ENCODE data around the gene DNAH2. TPM values are rescaled to one million over a fixed set of nuclear protein-coding genes. Genes with fewer than 3 reads are reported as not detected.

DNAH2 gene
- total RNA-seq, 1 donor from 2014 or later = 0.09 TPM

GRCh38 chr17:7739746-7740145 lies 22.2 kb downstream of the DNAH2 start:
- no peak overlapping the region for H3K9ac ChIP-seq
- H4K20me1 ChIP-seq (ENCODE audit: low read depth) = no peaks in the 10 kb centered on the region
- H3K4me1 Mint-ChIP-seq = no peaks in the 10 kb centered on the region
- H3K4me3 Mint-ChIP-seq = no peak overlapping the region
- no peak overlapping the region for H3K4me3 ChIP-seq
- H3K36me3 Mint-ChIP-seq = no peaks in the 10 kb centered on the region
- H3K4me2 ChIP-seq = no peak overlapping the region
- no peaks in the 10 kb centered on the region for H3K79me2 ChIP-seq (ENCODE audit: low read depth)
- H3K27ac ChIP-seq = no peak overlapping the region
- peaks cover 20% of the 10 kb centered on the region for H3K27me3 ChIP-seq
- no peak for DNase-seq (ENCODE audit: low spot score)
- H3K27ac Mint-ChIP-seq = no peak overlapping the region
- peaks cover 9% of the 10 kb centered on the region for H3K27me3 Mint-ChIP-seq (ENCODE audit: insufficient read depth, low read depth)
- no peaks in the 10 kb centered on the region for H3K4me1 ChIP-seq
- TF ChIP-seq EZH2phosphoT487 (IDR thresholded peaks at IDR 0.05) (no peak), EZH2 (IDR thresholded peaks at IDR 0.05) (no peak), CTCF (IDR thresholded peaks at IDR 0.05) (no peak)
- no peaks in the 10 kb centered on the region for H3F3A ChIP-seq (ENCODE audit: low read depth)
- H3K36me3 ChIP-seq = no peaks in the 10 kb centered on the region
- H2AFZ ChIP-seq (replicated peaks) = no peak overlapping the region
- H3K9me3 Mint-ChIP-seq = no peaks in the 10 kb centered on the region
- H3K9me3 ChIP-seq (ENCODE audit: low read depth) = no peaks in the 10 kb centered on the region

GRCh38 chr17:7740481-7741001 lies 23.0 kb downstream of the DNAH2 start:
- Histone ChIP-seq H3K79me2 (ENCODE audit: low read depth) (no peaks in the 10 kb centered on the region), H3K9ac (no peak overlapping the region), H2AFZ (replicated peaks) (no peak overlapping the region), H3K9me3 (ENCODE audit: low read depth) (no peaks in the 10 kb centered on the region), H3F3A (ENCODE audit: low read depth) (no peaks in the 10 kb centered on the region), H3K4me1 (no peaks in the 10 kb centered on the region), H3K27me3 (peaks cover 20% of the 10 kb centered on the region), H3K4me3 (no peak overlapping the region), H3K27ac (no peak overlapping the region), H3K4me2 (no peak overlapping the region), H3K36me3 (no peaks in the 10 kb centered on the region), H4K20me1 (ENCODE audit: low read depth) (no peaks in the 10 kb centered on the region)
- Mint-ChIP-seq H3K4me1 (no peaks in the 10 kb centered on the region), H3K27me3 (ENCODE audit: insufficient read depth, low read depth) (peaks cover 9% of the 10 kb centered on the region), H3K27ac (no peak overlapping the region), H3K4me3 (no peak overlapping the region), H3K36me3 (no peaks in the 10 kb centered on the region), H3K9me3 (no peaks in the 10 kb centered on the region)
- DNase-seq (ENCODE audit: low spot score) = no peak
- TF ChIP-seq CTCF (IDR thresholded peaks at IDR 0.05) (no peak), EZH2 (IDR thresholded peaks at IDR 0.05) (no peak), EZH2phosphoT487 (IDR thresholded peaks at IDR 0.05) (no peak)

- Histone ChIP-seq H2AFZ (replicated peaks) (no peak overlapping the region), H4K20me1 (ENCODE audit: low read depth) (no peaks in the 10 kb centered on the region), H3K27me3 (peaks cover 19% of the 10 kb centered on the region), H3K9ac (no peak overlapping the region), H3K9me3 (ENCODE audit: low read depth) (no peaks in the 10 kb centered on the region), H3K27ac (no peak overlapping the region), H3K4me1 (no peaks in the 10 kb centered on the region), H3K79me2 (ENCODE audit: low read depth) (no peaks in the 10 kb centered on the region), H3K36me3 (no peaks in the 10 kb centered on the region), H3F3A (ENCODE audit: low read depth) (no peaks in the 10 kb centered on the region), H3K4me2 (no peak overlapping the region), H3K4me3 (no peak overlapping the region)
- no peak for DNase-seq (ENCODE audit: low spot score)
- H3K36me3 Mint-ChIP-seq = no peaks in the 10 kb centered on the region
- no peak overlapping the region for H3K27ac Mint-ChIP-seq
- H3K4me1 Mint-ChIP-seq = peaks cover 4% of the 10 kb centered on the region
- H3K4me3 Mint-ChIP-seq = no peak overlapping the region
- H3K9me3 Mint-ChIP-seq = no peaks in the 10 kb centered on the region
- TF ChIP-seq EZH2phosphoT487 (IDR thresholded peaks at IDR 0.05) (no peak), CTCF (IDR thresholded peaks at IDR 0.05) (no peak), EZH2 (IDR thresholded peaks at IDR 0.05) (no peak)
- peaks cover 6% of the 10 kb centered on the region for H3K27me3 Mint-ChIP-seq (ENCODE audit: insufficient read depth, low read depth)
These were observed 25.2 kb downstream of the DNAH2 start for GRCh38 chr17:7742729-7743128.

Measured in neural progenitor cell (in vitro differentiated cells).